ENCODE data around the gene PIK3C2G. TPM values are rescaled to one million over a fixed set of nuclear protein-coding genes. Genes with fewer than 3 reads are reported as not detected.

Gene PIK3C2G
- not detected in 2 replicates for total RNA-seq

GRCh38 chr12:18261273-18261672 lies at the start of gene PIK3C2G:
Gene PIK3C2G, plus strand, starts transcription at chr12:18261518. Its CDS starts 20,564 bp downstream, at chr12:18282082.

Other genes starting within 250 kb of the PIK3C2G start
- gene RERGL, start 171.3 kb upstream of the PIK3C2G start, total RNA-seq: not detected in 2 replicates

All from mesangial cell (primary cell).